ENCODE data around the gene COPB2.

- TF ChIP-seq, protein P1, sequence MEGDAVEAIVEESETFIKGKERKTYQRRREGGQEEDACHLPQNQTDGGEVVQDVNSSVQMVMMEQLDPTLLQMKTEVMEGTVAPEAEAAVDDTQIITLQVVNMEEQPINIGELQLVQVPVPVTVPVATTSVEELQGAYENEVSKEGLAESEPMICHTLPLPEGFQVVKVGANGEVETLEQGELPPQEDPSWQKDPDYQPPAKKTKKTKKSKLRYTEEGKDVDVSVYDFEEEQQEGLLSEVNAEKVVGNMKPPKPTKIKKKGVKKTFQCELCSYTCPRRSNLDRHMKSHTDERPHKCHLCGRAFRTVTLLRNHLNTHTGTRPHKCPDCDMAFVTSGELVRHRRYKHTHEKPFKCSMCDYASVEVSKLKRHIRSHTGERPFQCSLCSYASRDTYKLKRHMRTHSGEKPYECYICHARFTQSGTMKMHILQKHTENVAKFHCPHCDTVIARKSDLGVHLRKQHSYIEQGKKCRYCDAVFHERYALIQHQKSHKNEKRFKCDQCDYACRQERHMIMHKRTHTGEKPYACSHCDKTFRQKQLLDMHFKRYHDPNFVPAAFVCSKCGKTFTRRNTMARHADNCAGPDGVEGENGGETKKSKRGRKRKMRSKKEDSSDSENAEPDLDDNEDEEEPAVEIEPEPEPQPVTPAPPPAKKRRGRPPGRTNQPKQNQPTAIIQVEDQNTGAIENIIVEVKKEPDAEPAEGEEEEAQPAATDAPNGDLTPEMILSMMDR (conservative IDR thresholded peaks at IDR 0.05; ENCODE audit: low read depth, low read length) = no peak
- no peak for TF ChIP-seq EZH2 (IDR thresholded peaks at IDR 0.05; ENCODE audit: borderline replicate concordance, low read depth, low read length, poor library complexity, severe bottlenecking)
Observed at GRCh38 chr3:139340784-139341183, 48.7 kb downstream of the COPB2 start.

All from A673 (cell line).